HCT116 (cell line): Measurements from ENCODE around the gene TTF2. TPM values are rescaled to one million over a fixed set of nuclear protein-coding genes. Genes with fewer than 3 reads are reported as not detected.

ENCODE experiments used
- ATAC-seq: fragments of 200-7000 bp; cut with Tn5 transposase; 2 replicates; pipeline ENCODE4 v1.9.1; 2020; ENCODE audit warnings: mild to moderate bottlenecking, moderate library complexity
- BruUV-seq: library from RNA; stranded (reverse); fragments of 400-500 nt; replicated peaks from 2 replicates; lab custom pipeline; 2021; lab: Mats Ljungman, UMichigan
- CTCF ChIA-PET: fragments of 300-600 bp; sonication (Branson Sonifier 250); formaldehyde crosslinking; loops from one replicate; lab custom pipeline; 2021; ENCODE audit warnings: antibody characterized with exemption; lab: Charles Lee
- POLR2A ChIA-PET: fragments of 300-600, 350-600 bp; sonication (Branson Sonifier 250); formaldehyde crosslinking; loops from one replicate; lab custom pipeline; 2021; ENCODE audit warnings: antibody characterized with exemption; lab: Charles Lee
- RAD21 ChIA-PET, 2 experiments: fragments of 300-600 bp; sonication (Branson Sonifier 250); formaldehyde crosslinking; loops; one replicate each; lab custom pipeline; 2023; ENCODE audit warnings: low total read pairs in 2 of 2; ENCODE audit not compliant: uncharacterized antibody in 2 of 2, unreplicated experiment in 2 of 2, low non-redundant PET in 1 of 2; lab: Charles Lee
- DNase-seq: peaks from one replicate; pipeline ENCODE4 v3.0.0-alpha.2; 2010; ENCODE audit warnings: low read depth, low spot score
- H2AFZ ChIP-seq: fragments of 200-600 bp; shearing (Covaris generic), sonication (generic); 2 replicates; pipeline ENCODE4 v1.6.1; 2017; ENCODE audit warnings: low read depth, mixed run types, mixed read lengths, antibody characterized with exemption, low read length; ENCODE audit not compliant: poor library complexity, severe bottlenecking
- H3K27ac ChIP-seq: 2 replicates; pipeline ENCODE4 v1.5.1; 2012; ENCODE audit warnings: low read depth, low read length
- H3K27me3 ChIP-seq: fragments of 200-600 bp; sonication (generic); 2 replicates; pipeline ENCODE4 v1.6.1; 2016; ENCODE audit warnings: mixed run types, low read length, mixed read lengths; ENCODE audit not compliant: insufficient read depth
- H3K36me3 ChIP-seq, 2 experiments: fragments of 200-500 bp in 1 of 2; fragments of 200-600 bp in 1 of 2; sonication (Bioruptor generic) in 1 of 2; sonication (generic) in 1 of 2; 2 replicates each; pipeline versions ENCODE4 v1.5.1 to v1.6.1; 2014 to 2016; ENCODE audit warnings: low read length in 2 of 2, inconsistent platforms in 1 of 2, mixed read lengths in 1 of 2, mixed run types in 1 of 2; ENCODE audit not compliant: insufficient read depth in 2 of 2, control insufficient read depth in 1 of 2
- H3K4me1 ChIP-seq, 2 experiments: fragments of 200-600 bp in 1 of 2; sonication (generic) in 1 of 2; 2 replicates each; pipeline versions ENCODE4 v1.5.1 to v1.6.1; 2012 to 2017; ENCODE audit warnings: low read length in 2 of 2, inconsistent platforms in 1 of 2, mild to moderate bottlenecking in 1 of 2, mixed read lengths in 1 of 2, mixed run types in 1 of 2, moderate library complexity in 1 of 2; ENCODE audit not compliant: insufficient read depth in 2 of 2, control insufficient read depth in 1 of 2
- H3K4me2 ChIP-seq: fragments of 200-600 bp; sonication (generic); 2 replicates; pipeline ENCODE4 v1.6.1; 2017; ENCODE audit warnings: mixed run types, low read length, mixed read lengths
- H3K4me3 ChIP-seq, 2 experiments: fragments of 200-600 bp in 1 of 2; sonication (generic) in 1 of 2; replicated peaks in 1 of 2; 2 replicates each; pipeline ENCODE4 v1.5.1; 2011 to 2016; ENCODE audit warnings: low read length in 2 of 2, control low read depth in 1 of 2, low read depth in 1 of 2, mild to moderate bottlenecking in 1 of 2, mixed read lengths in 1 of 2, mixed run types in 1 of 2
- H3K79me2 ChIP-seq: fragments of 200-600 bp; sonication (generic); 2 replicates; pipeline ENCODE4 v1.6.1; 2017; ENCODE audit warnings: mild to moderate bottlenecking, mixed run types, low read length, moderate library complexity, mixed read lengths; ENCODE audit not compliant: insufficient read depth
- H3K9ac ChIP-seq: fragments of 200-600 bp; sonication (generic); 2 replicates; pipeline ENCODE4 v1.6.1; 2016; ENCODE audit warnings: low read length, mixed read lengths
- H3K9me2 ChIP-seq: fragments of 200-600 bp; sonication (generic), shearing (Covaris generic); 2 replicates; pipeline ENCODE4 v1.6.1; 2017; ENCODE audit warnings: mixed run types, mild to moderate bottlenecking, moderate library complexity; ENCODE audit not compliant: insufficient read depth
- H3K9me3 ChIP-seq, 2 experiments: fragments of 200-500 bp in 1 of 2; fragments of 200-600 bp in 1 of 2; sonication (Bioruptor generic) in 1 of 2; sonication (generic) in 1 of 2; 2 replicates each; pipeline ENCODE4 v1.6.1; 2014 to 2017; ENCODE audit warnings: low read length in 2 of 2, mixed read lengths in 2 of 2, inconsistent platforms in 1 of 2, low read depth in 1 of 2, mild to moderate bottlenecking in 1 of 2, mixed run types in 1 of 2, moderate library complexity in 1 of 2; ENCODE audit not compliant: control insufficient read depth in 1 of 2, insufficient read depth in 1 of 2
- H4K20me1 ChIP-seq: fragments of 200-600 bp; sonication (generic), shearing (Covaris generic); 2 replicates; pipeline ENCODE4 v1.6.1; 2017; ENCODE audit warnings: mixed run types, mild to moderate bottlenecking, moderate library complexity; ENCODE audit not compliant: insufficient read depth
- ATF3 ChIP-seq: IDR thresholded peaks from 2 replicates; pipeline ENCODE4 v1.6.1; 2012
- CBX3 ChIP-seq: IDR thresholded peaks from 2 replicates; pipeline ENCODE4 v1.6.1; 2012; ENCODE audit warnings: low read depth
- CEBPB ChIP-seq: IDR thresholded peaks from 2 replicates; pipeline ENCODE4 v1.6.1; 2012; ENCODE audit warnings: low read depth
- CTCF ChIP-seq, 3 experiments: fragments of 200-600 bp in 1 of 3; sonication (generic) in 1 of 3; IDR thresholded peaks in 2 of 3; conservative IDR thresholded peaks in 1 of 3; 2 replicates each; pipeline ENCODE4 v1.5.1; 2012 to 2017; ENCODE audit warnings: low read depth in 2 of 3, low read length in 2 of 3, antibody characterized with exemption in 1 of 3, borderline replicate concordance in 1 of 3, control low read depth in 1 of 3, mild to moderate bottlenecking in 1 of 3, mixed read lengths in 1 of 3, mixed run types in 1 of 3, moderate library complexity in 1 of 3; ENCODE audit not compliant: insufficient read depth in 1 of 3
- EGR1 ChIP-seq: IDR thresholded peaks from 2 replicates; pipeline ENCODE4 v1.6.1; 2012; ENCODE audit warnings: low read depth
- ELF1 ChIP-seq: IDR thresholded peaks from 2 replicates; pipeline ENCODE4 v1.6.1; 2012; ENCODE audit warnings: low read depth, borderline replicate concordance
- EZH2 ChIP-seq: fragments of 200-600 bp; sonication (generic); IDR thresholded peaks from 2 replicates; pipeline ENCODE4 v1.6.1; 2017; ENCODE audit warnings: antibody characterized with exemption, mixed run types
- EZH2phosphoT487 ChIP-seq: fragments of 200-600 bp; IDR thresholded peaks from 2 replicates; pipeline ENCODE4 v1.6.1; 2018; ENCODE audit warnings: antibody characterized with exemption, borderline replicate concordance
- FOSL1 ChIP-seq: IDR thresholded peaks from 2 replicates; pipeline ENCODE4 v1.6.1; 2012; ENCODE audit warnings: low read depth
- JUND ChIP-seq: IDR thresholded peaks from 2 replicates; pipeline ENCODE4 v1.6.1; 2012
- MAX ChIP-seq: IDR thresholded peaks from 2 replicates; pipeline ENCODE4 v1.6.1; 2012
- POLR2A ChIP-seq: IDR thresholded peaks from 2 replicates; pipeline ENCODE4 v1.7.0; 2011; ENCODE audit warnings: borderline replicate concordance; ENCODE audit not compliant: insufficient read depth, insufficient read length; ENCODE audit errors: extremely low read depth
- RAD21 ChIP-seq: IDR thresholded peaks from 2 replicates; pipeline ENCODE4 v1.6.1; 2012; ENCODE audit warnings: low read depth, mild to moderate bottlenecking
- REST ChIP-seq: IDR thresholded peaks from 2 replicates; pipeline ENCODE4 v1.6.1; 2012; ENCODE audit warnings: low read depth
- SP1 ChIP-seq: IDR thresholded peaks from 2 replicates; pipeline ENCODE4 v1.6.1; 2012; ENCODE audit warnings: low read depth
- TCF7L2 ChIP-seq: IDR thresholded peaks from 2 replicates; pipeline ENCODE4 v1.7.0; 2011; ENCODE audit warnings: borderline replicate concordance, inconsistent platforms; ENCODE audit not compliant: insufficient read depth, insufficient read length; ENCODE audit errors: extremely low read depth
- YY1 ChIP-seq: IDR thresholded peaks from 2 replicates; pipeline ENCODE4 v1.6.1; 2011; ENCODE audit warnings: low read length, low read depth, moderate library complexity, mild to moderate bottlenecking; ENCODE audit not compliant: insufficient replicate concordance; ENCODE audit errors: extremely low read depth
- ZFX ChIP-seq: fragments of 450-650 bp; IDR thresholded peaks from 2 replicates; pipeline ENCODE4 v1.6.1; 2017
- intact Hi-C: fragments of 100-400 bp; cut with micrococcal nuclease; formaldehyde crosslinking; loops from 2 replicates; pipeline ENCODE4 v1.10.0; 2022
- total RNA-seq: library from RNA; stranded (reverse); gene quantifications from one replicate; pipeline ENCODE4 v1.2.1, GENCODE V29; 2021; ENCODE audit not compliant: unreplicated experiment

Gene TTF2
- total RNA-seq, 1 experiment from 2014 or later = 60.3 TPM

- Histone ChIP-seq H4K20me1 (no peaks in the 10 kb centered on the region), H3K9me3 (no peaks in the 10 kb centered on the region), H3K4me2 (no peak overlapping the region), H3K9ac (no peak overlapping the region), H3K4me1 (no peaks in the 10 kb centered on the region), H3K79me2 (no peaks in the 10 kb centered on the region), H2AFZ (no peak overlapping the region), H3K27ac (no peak overlapping the region), H3K27me3 (no peaks in the 10 kb centered on the region), H3K36me3 (no peaks in the 10 kb centered on the region), H3K4me3 (no peak overlapping the region), H3K9me2 (no peaks in the 10 kb centered on the region)
- intact Hi-C loops = loop anchor here (5.0 kb wide), 1 partner anchor 89 kb away; no protein-coding TSS in a partner anchor
- RAD21 ChIA-PET = no interaction called here
- BruUV-seq = no TSS peak
- DNase-seq = no peak
- TF ChIP-seq FOSL1 (no peak), CEBPB (no peak), RAD21 (no peak), TCF7L2 (no peak), EGR1 (no peak), ZFX (no peak), YY1 (no peak), ELF1 (no peak), EZH2 (no peak), MAX (no peak), SP1 (no peak), CTCF (IDR thresholded peaks at IDR 0.05 in 2 of 3, conservative IDR thresholded peaks at IDR 0.05 in 1 of 3; ENCODE audit: borderline replicate concordance in 1 of 3, insufficient read depth in 1 of 3, low read depth in 2 of 3, low read length in 2 of 3) (no peak), EZH2phosphoT487 (no peak), JUND (no peak), POLR2A (no peak), ATF3 (no peak), REST (no peak), CBX3 (no peak)
- CTCF ChIA-PET = no interaction called here
- POLR2A ChIA-PET = no interaction called here
- ATAC-seq = no peak
These were observed 24.1 kb upstream of the TTF2 start for GRCh38 chr1:117036018-117036461.
